ENCODE results near the gene CDC5L. TPM values are rescaled to one million over a fixed set of nuclear protein-coding genes. Genes with fewer than 3 reads are reported as not detected.

The CDC5L gene
- polyA plus RNA-seq, 1 donor (not counting 4 experiments of a cell fraction or from before 2014, with no cell fraction given): 16.6 TPM

- H3K9me3 ChIP-seq (ENCODE audit: control insufficient read depth, low read depth, low read length): no peaks in the 10 kb centered on the region
- no peaks in the 10 kb centered on the region for H3K79me2 ChIP-seq (ENCODE audit: control insufficient read depth, insufficient read depth, low read length)
- TF ChIP-seq EZH2 (IDR thresholded peaks at IDR 0.05; ENCODE audit: low read length) (no peak), CTCF (optimal IDR thresholded peaks at IDR 0.05 in 1 of 3, IDR thresholded peaks at IDR 0.05 in 1 of 3, conservative IDR thresholded peaks at IDR 0.05 in 1 of 3; ENCODE audit: extremely low read depth in 1 of 3, insufficient read depth in 2 of 3, low read length in 3 of 3) (no peak)
- no peaks in the 10 kb centered on the region for H3K36me3 ChIP-seq (ENCODE audit: control insufficient read depth in 2 of 2, extremely low read depth in 1 of 2, insufficient read depth in 2 of 2, low read length in 2 of 2)
- no peaks in the 10 kb centered on the region for H4K20me1 ChIP-seq (ENCODE audit: control insufficient read depth, extremely low read depth, insufficient read depth, low read length)
- H3K4me1 ChIP-seq (ENCODE audit: control insufficient read depth, extremely low read depth, insufficient read depth, low read length): peaks cover 12% of the 10 kb centered on the region
- no peak overlapping the region for H3K9ac ChIP-seq (ENCODE audit: control insufficient read depth, extremely low read depth, insufficient read depth, low read length)
- H3K9me1 ChIP-seq (ENCODE audit: control insufficient read depth, extremely low read depth, insufficient read depth, low read length): no peaks in the 10 kb centered on the region
- DNase-seq (ENCODE audit: low read depth, low spot score) (no peak), FAIRE-seq (no peak)
- no peak overlapping the region for H3K27ac ChIP-seq (ENCODE audit: control insufficient read depth, insufficient read depth, low read length)
- no peak overlapping the region for H3K4me3 ChIP-seq (ENCODE audit: control insufficient read depth in 2 of 3, extremely low read depth in 1 of 3, insufficient read depth in 2 of 3, low read depth in 1 of 3, low read length in 3 of 3)
- no peaks in the 10 kb centered on the region for H3K27me3 ChIP-seq (ENCODE audit: control insufficient read depth, extremely low read depth, insufficient read depth, low read length)
- H2AFZ ChIP-seq (ENCODE audit: control insufficient read depth, low read length): no peak overlapping the region
- dilution Hi-C loops (cut with MboI; ENCODE audit: extremely low pct_ligation_motif_present, low sequenced_read_pairs): no loop called here
- no peak overlapping the region for H3K4me2 ChIP-seq (ENCODE audit: control insufficient read depth, extremely low read depth, insufficient read depth, low read depth, low read length)
Measured at GRCh38 chr6:44377971-44378370, 9.5 kb upstream of the CDC5L start.

GRCh38 chr6:44381739-44382138 is 5.8 kb upstream of the CDC5L start:
- no peak for DNase-seq (ENCODE audit: low read depth, low spot score)
- H3K27me3 ChIP-seq (ENCODE audit: control insufficient read depth, extremely low read depth, insufficient read depth, low read length): no peaks in the 10 kb centered on the region
- H3K27ac ChIP-seq (ENCODE audit: control insufficient read depth, insufficient read depth, low read length): no peak overlapping the region
- no peaks in the 10 kb centered on the region for H3K9me1 ChIP-seq (ENCODE audit: control insufficient read depth, extremely low read depth, insufficient read depth, low read length)
- TF ChIP-seq CTCF (optimal IDR thresholded peaks at IDR 0.05 in 1 of 3, IDR thresholded peaks at IDR 0.05 in 1 of 3, conservative IDR thresholded peaks at IDR 0.05 in 1 of 3; ENCODE audit: extremely low read depth in 1 of 3, insufficient read depth in 2 of 3, low read length in 3 of 3) (no peak), EZH2 (IDR thresholded peaks at IDR 0.05; ENCODE audit: low read length) (no peak)
- H3K4me1 ChIP-seq (ENCODE audit: control insufficient read depth, extremely low read depth, insufficient read depth, low read length): peaks cover 2% of the 10 kb centered on the region
- no peak overlapping the region for H3K9ac ChIP-seq (ENCODE audit: control insufficient read depth, extremely low read depth, insufficient read depth, low read length)
- H2AFZ ChIP-seq (ENCODE audit: control insufficient read depth, low read length): no peak overlapping the region
- no peak for FAIRE-seq
- no peaks in the 10 kb centered on the region for H3K79me2 ChIP-seq (ENCODE audit: control insufficient read depth, insufficient read depth, low read length)
- no peaks in the 10 kb centered on the region for H4K20me1 ChIP-seq (ENCODE audit: control insufficient read depth, extremely low read depth, insufficient read depth, low read length)
- H3K4me3 ChIP-seq (ENCODE audit: control insufficient read depth in 2 of 3, extremely low read depth in 1 of 3, insufficient read depth in 2 of 3, low read depth in 1 of 3, low read length in 3 of 3): no peak overlapping the region
- H3K4me2 ChIP-seq (ENCODE audit: control insufficient read depth, extremely low read depth, insufficient read depth, low read depth, low read length): no peak overlapping the region
- no peaks in the 10 kb centered on the region for H3K36me3 ChIP-seq (ENCODE audit: control insufficient read depth in 2 of 2, extremely low read depth in 1 of 2, insufficient read depth in 2 of 2, low read length in 2 of 2)
- dilution Hi-C loops (cut with MboI; ENCODE audit: extremely low pct_ligation_motif_present, low sequenced_read_pairs): no loop called here
- no peaks in the 10 kb centered on the region for H3K9me3 ChIP-seq (ENCODE audit: control insufficient read depth, low read depth, low read length)
